ENCODE results near the gene KCND1. TPM values are rescaled to one million over a fixed set of nuclear protein-coding genes. Genes with fewer than 3 reads are reported as not detected.
A peak's percentile ranks its signal among the peaks of the same experiment; 100 is the strongest.

The KCND1 gene
- total and polyA plus RNA-seq, 2 of the 4 experiments (the other 2 are of a cell fraction): 0.36 to 1.8 TPM

GRCh38 chrX:48972220-48973164, 848 bp upstream of the KCND1 start:
- Histone ChIP-seq H3K27ac (ENCODE audit: insufficient read depth, low read length) (0 out of 2 replicates have a peak overlapping the region, but pooled peaks have one; percentile 5), H3K9me3 (ENCODE audit: control insufficient read depth, insufficient read depth, low read length) (0 out of 2 replicates have a peak, but pooled peaks cover 2% of the 10 kb centered on the region), H2AK9ac (replicated peaks; ENCODE audit: low read depth, low read length, poor library complexity) (no peak overlapping the region), H4K91ac (ENCODE audit: insufficient read depth, low read depth, low read length) (no peak overlapping the region), H3K9ac (ENCODE audit: low read depth, low read length) (peak overlapping the region; percentile 66), H4K8ac (ENCODE audit: low read depth in 2 of 2, low read length in 2 of 2) (peak overlapping the region in 1 of 2 experiments; percentile 1; a peak in 1 of 4 replicates), H2AK5ac (ENCODE audit: low read depth, low read length) (peak overlapping the region; percentile 45; the same call in 1 of the 2 replicates), H3K36me3 (ENCODE audit: control insufficient read depth, insufficient read depth, low read length) (peaks cover 9% of the 10 kb centered on the region), H3K27me3 (ENCODE audit: control insufficient read depth, insufficient read depth, low read length) (no peaks in the 10 kb centered on the region), H4K20me1 (ENCODE audit: insufficient read depth, low read length) (no peaks in the 10 kb centered on the region), H3K14ac (replicated peaks; ENCODE audit: low read depth, low read length) (no peak overlapping the region), H3K23ac (ENCODE audit: low read depth, low read length) (no peak overlapping the region), H2AFZ (replicated peaks; ENCODE audit: low read length, poor library complexity) (peak overlapping the region; percentile 3), H3K4me1 (ENCODE audit: control insufficient read depth, insufficient read depth, low read length) (peaks cover 4% of the 10 kb centered on the region; the same call in 1 of the 2 replicates), H2BK20ac (ENCODE audit: low read depth, low read length) (no peak overlapping the region), H2BK15ac (ENCODE audit: low read depth, low read length) (no peak overlapping the region), H3K18ac (ENCODE audit: low read depth, low read length) (peak overlapping the region; percentile 27; the same call in 1 of the 2 replicates), H3K79me1 (ENCODE audit: low read depth in 1 of 2, low read length in 2 of 2) (no peaks in the 10 kb centered on the region), H3K56ac (ENCODE audit: extremely low read depth, insufficient read depth, low read length) (no peak overlapping the region), H3K4me3 (ENCODE audit: insufficient read depth, low read depth, low read length) (peak overlapping the region; percentile 50), H3K4me2 (ENCODE audit: low read depth, low read length) (peak overlapping the region; percentile 86), H3K4ac (ENCODE audit: low read depth, low read length) (no peak overlapping the region), H3K9me1 (ENCODE audit: insufficient read depth, low read length) (no peaks in the 10 kb centered on the region), H2BK5ac (ENCODE audit: low read depth, low read length, poor library complexity, severe bottlenecking) (no peak overlapping the region), H2BK120ac (ENCODE audit: low read depth, low read length) (no peak overlapping the region), H4K5ac (ENCODE audit: low read depth, low read length) (peak overlapping the region; percentile 46)
- intact Hi-C loops (cut with micrococcal nuclease): loop anchor here (1.0 kb wide), 1 partner anchor 71 kb away; the partner anchor contains the start of gene TFE3
- no TSS peak for BruUV-seq (replicated peaks)
- dilution Hi-C loops (cut with HindIII; ENCODE audit: low sequenced_read_pairs, unreplicated experiment): no loop called here
- 45 to 100% methylated on average over 2 to 4 of the region's 13 CpGs for WGBS, 2 experiments (ENCODE audit: extremely low coverage in 2 of 2, insufficient read length in 1 of 2)
- CTCF ChIA-PET: interaction anchor here (0.6 to 1.3 kb wide), 3 partner anchors 11 to 116 kb away, joined by 3 to 4 read pairs (median 4); no protein-coding TSS in a partner anchor
- in situ Hi-C loops (cut with MboI; ENCODE audit: low sequenced_read_pairs): loop anchor here (25.0 kb wide), 1 partner anchor 90 kb away; the partner anchor contains the start of genes CCDC120 and PRAF2
- POLR2A ChIA-PET (ENCODE audit: unreplicated experiment): no interaction called here
- DNase-seq (peak; percentile 41), ATAC-seq (ENCODE audit: low read depth) (peak; percentile 65)
- TF ChIP-seq CEBPB (IDR thresholded peaks at IDR 0.05; ENCODE audit: low read depth, low read length): no peak
- no peak for TF ChIP-seq POLR2A (IDR thresholded peaks at IDR 0.05; ENCODE audit: low read depth, low read length)
- no peak for TF ChIP-seq MXI1 (IDR thresholded peaks at IDR 0.05; ENCODE audit: borderline replicate concordance, low read depth, low read length)
- TF ChIP-seq MAZ (IDR thresholded peaks at IDR 0.05; ENCODE audit: borderline replicate concordance, low read depth, low read length): no peak
- TF ChIP-seq NFE2L2 (IDR thresholded peaks at IDR 0.05; ENCODE audit: low read depth, low read length): no peak
- TF ChIP-seq RAD21 (IDR thresholded peaks at IDR 0.05; ENCODE audit: low read length): 0 out of 2 replicates have a peak, but pooled peaks have one; percentile 21
- no peak for TF ChIP-seq MAFK (IDR thresholded peaks at IDR 0.05; ENCODE audit: low read depth, low read length)
- no peak for TF ChIP-seq USF2 (IDR thresholded peaks at IDR 0.05; ENCODE audit: low read depth, low read length)
- no peak for TF ChIP-seq RCOR1 (IDR thresholded peaks at IDR 0.05; ENCODE audit: insufficient replicate concordance, low read length)
- TF ChIP-seq ELK1 (IDR thresholded peaks at IDR 0.05; ENCODE audit: borderline replicate concordance, low read depth, low read length): no peak
- TF ChIP-seq SMC3 (IDR thresholded peaks at IDR 0.05; ENCODE audit: low read depth, low read length): peak; percentile 7; the same call in 1 of the 2 replicates
- TF ChIP-seq FOS (IDR thresholded peaks at IDR 0.05; ENCODE audit: low read depth, low read length): no peak

Measured in IMR-90 (cell line).